ENCODE measurements around the gene MEPCE.
"Not testable (repeated sequence)": the region's sequence is repeated elsewhere in the genome, so short reads cannot be mapped to it uniquely, and the experiment has no call there.

Gene MEPCE

DNA sequence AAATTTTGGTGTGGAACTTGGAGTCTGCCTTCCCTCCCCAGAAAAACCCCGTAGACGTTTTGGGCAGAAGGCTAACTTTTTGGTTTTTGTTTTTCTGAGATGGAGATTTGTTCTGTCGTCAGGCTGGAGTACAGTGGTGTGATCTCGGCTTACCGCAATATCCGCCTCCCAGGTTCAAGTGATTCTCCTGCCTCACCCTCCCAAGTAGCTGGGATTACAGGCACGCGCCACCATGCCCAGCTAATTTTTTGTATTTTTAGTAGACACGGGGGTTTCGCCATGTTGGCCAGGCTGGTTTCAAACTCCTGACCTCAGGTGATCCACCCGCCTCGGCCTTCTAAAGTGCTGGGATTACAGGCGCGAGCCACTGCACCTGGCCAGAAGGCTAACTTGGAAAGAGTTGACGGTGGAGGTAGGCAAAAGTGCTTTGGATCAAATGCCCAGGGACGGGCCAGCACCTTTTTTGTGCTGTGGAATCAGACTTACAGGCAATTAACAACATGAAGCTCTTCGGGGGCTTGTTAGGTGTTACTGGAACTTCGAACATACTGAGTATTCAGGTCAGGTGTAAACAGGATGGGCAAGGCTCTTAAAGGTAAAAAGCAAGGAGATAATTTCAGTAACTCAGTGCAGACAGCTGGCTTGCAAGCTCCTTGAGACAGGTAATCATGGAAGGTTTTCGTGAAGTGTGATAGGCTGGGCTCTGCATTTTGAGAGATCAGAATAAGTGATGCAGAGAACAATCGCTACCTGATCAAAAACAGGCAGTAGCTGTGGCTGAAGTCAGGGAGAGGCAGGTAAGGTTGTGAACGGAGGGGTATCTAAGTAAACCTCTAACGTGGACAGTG, 4.9 kb downstream of the MEPCE start:
- DNase-seq (ENCODE audit: low read depth in 2 of 3, low spot score in 2 of 3), result no peak

- no peak for DNase-seq (ENCODE audit: low read depth in 2 of 3, low spot score in 2 of 3)
These were observed 6.0 kb downstream of the MEPCE start for GRCh38 chr7:100435401-100436304.

GRCh38 chr7:100437150-100438100, 7.8 kb downstream of the MEPCE start:
- no peak for DNase-seq (ENCODE audit: low read depth in 2 of 3, low spot score in 2 of 3)

DNA sequence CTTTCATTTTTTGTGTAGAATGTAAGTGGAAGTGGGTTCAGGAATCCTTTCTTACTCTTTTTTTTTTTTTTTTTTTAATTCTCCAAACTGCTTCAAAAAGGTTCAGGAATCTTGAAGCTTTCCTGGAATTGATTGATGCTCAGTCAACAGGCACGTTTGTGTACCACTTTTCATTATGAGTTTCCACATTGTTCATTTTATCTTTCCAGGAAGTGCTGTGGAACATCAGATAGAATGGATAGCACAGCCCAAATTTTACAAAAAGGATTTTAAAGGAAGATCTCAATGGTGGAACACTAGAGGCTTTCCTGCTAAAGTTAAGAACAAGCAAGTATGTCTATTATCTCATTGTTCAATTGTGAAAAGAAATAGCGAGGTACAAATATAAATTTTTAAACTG, 8.5 kb downstream of the MEPCE start:
- DNase-seq (ENCODE audit: low read depth in 2 of 3, low spot score in 2 of 3), result no peak

- DNase-seq (ENCODE audit: low read depth in 2 of 3, low spot score in 2 of 3), result not testable (repeated sequence)
These were observed 9.1 kb downstream of the MEPCE start for GRCh38 chr7:100438731-100439130.

GRCh38 chr7:100439244-100439643, 9.6 kb downstream of the MEPCE start:
- not testable (repeated sequence) for DNase-seq (ENCODE audit: low read depth in 2 of 3, low spot score in 2 of 3)

DNA sequence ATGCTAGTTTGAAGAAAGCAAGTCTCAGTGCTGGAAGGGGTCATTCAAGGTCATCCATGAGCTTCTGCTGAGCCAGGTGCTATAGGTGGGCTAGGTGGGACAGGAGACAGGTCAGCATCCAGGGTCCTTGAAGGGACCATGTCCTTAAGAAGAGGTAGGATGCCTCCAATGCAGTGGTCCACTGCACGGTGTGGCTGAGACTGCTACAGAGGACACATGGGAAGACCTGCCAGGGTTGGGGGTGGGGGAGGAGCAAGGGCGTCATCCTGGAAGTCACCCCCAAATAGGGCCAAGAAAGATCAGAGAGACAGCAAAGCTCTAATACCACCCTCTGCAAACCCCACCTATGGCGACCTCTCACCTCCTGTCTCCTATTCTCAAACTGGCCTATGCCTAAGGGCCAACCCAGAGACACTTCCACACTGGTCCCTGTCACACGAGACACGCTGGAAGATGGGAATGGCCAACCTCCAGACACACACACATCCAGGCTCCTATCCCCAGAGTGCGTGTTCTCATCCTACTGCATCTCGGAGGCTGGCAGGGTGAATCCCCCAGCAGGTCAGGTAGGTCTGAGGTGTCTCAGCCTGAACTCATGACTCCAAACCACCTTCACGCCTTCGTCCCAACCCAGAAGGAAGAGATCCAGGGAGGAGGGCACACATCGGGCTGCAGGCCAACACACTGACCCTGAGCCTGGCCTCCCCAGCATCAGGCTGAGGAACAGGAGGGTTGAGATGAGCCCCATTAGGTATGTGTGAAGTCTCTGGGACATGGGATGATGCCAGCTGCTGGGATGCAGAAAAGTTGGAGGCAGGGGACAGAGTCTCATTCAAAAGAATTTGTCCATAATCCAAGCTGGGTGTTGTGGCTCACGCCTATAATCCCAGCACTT, 12.3 kb downstream of the MEPCE start:
- no peak for DNase-seq (ENCODE audit: low read depth in 2 of 3, low spot score in 2 of 3)

- DNase-seq (ENCODE audit: low read depth in 2 of 3, low spot score in 2 of 3), result no peak
These were observed 13.6 kb downstream of the MEPCE start for GRCh38 chr7:100443096-100443840.

DNA sequence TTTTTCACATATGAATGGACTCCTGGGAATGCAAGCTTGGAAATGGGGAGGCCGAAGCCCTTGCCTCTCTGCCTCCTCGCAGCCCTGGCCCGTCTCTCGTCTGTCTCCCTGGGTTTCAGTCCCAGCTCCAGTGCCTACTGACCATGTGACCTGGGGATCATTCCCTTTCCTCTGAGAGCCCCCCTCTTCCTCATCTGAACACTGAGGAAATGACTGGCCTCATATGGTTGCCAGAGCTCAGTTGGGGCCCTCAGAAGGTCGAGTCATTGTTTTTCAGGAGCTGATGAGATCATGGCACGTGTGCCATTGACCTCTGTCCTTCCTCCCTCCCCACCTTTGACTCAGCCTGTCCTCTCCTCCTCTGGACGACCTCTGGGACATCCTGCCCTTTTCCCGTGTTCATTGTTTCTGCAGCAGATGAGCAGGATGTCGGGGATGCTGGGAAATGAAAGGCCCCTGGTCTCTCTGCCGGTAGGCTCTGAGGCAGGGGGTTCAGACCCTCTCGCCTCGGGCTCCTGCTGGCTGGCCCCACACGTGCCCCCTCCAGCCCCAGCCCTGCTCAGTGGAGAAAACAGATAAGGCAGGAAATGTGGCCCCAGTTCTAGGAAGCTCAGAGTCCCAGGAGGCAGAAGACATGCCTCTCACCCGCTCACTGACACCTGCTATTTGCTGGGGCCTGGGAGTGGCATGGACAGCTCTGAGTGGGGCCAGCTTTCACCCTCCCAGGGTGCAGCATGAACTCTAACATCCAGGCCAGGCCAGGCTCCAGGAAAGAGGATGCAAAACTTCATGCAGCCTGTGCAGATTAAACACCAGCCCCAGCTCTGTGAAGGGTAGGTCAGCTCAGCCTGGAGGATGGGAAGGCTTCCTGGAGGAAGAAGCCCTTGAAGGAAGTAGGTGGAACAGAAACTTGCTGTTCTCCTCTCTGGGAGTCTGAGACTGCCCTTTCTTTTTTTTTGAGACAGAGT, 15.0 kb downstream of the MEPCE start:
- DNase-seq (ENCODE audit: low read depth in 2 of 3, low spot score in 2 of 3), result no peak

DNA sequence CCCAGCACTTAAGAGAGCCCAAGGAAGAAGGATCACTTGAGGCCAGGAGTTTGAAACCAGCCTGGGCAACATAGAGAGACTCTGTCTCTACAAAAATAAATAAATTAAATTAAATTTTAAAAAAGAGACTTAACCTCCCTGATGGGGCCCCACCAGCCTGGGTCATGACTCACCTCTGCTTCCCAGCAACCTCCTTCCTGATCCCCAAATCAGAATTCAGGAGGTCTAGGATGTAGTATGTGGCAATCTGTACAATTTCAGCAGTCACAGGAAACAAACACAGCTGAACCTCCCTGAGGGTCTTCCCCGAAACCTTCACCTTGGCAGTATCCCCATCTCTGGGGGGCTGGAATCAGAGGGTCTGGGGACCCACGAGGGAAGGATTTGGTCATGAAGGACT, 16.4 kb downstream of the MEPCE start:
- no peak for DNase-seq (ENCODE audit: low read depth in 2 of 3, low spot score in 2 of 3)

- not testable (repeated sequence) for DNase-seq (ENCODE audit: low read depth in 2 of 3, low spot score in 2 of 3)
These were observed 17.7 kb downstream of the MEPCE start for GRCh38 chr7:100447363-100447762.

DNA sequence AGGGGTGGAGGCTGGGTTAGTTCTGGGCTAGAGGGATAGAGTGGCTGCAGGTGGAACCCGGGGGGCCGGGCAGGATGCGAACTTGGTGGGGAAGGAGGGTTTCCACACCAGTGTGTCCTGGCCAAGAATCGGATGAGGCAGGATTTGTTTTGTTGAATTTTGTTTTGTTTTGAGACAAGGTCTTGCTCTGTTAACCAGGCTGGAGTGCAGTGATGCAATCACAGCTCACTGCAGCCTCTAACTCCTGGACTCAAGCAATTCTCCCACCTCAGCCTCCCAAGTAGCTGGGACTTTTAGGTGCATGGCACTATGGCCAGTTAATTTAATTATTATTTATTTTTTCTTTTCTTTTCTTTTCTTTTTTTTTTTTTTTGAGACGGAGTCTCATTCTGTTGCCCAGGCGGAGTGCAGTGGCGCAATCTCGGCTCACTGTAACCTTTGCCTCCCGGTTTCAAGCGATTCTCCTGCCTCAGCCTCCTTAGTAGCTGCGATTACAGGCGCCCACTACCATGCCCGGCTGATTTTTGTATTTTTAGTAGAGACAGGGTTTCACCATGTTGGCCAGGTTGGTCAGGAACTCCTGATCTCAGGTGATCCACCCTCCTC, 19.7 kb downstream of the MEPCE start:
- no peak for DNase-seq (ENCODE audit: low read depth in 2 of 3, low spot score in 2 of 3)

- DNase-seq (ENCODE audit: low read depth in 2 of 3, low spot score in 2 of 3), result no peak
These were observed 22.9 kb downstream of the MEPCE start for GRCh38 chr7:100452513-100452912.

DNA sequence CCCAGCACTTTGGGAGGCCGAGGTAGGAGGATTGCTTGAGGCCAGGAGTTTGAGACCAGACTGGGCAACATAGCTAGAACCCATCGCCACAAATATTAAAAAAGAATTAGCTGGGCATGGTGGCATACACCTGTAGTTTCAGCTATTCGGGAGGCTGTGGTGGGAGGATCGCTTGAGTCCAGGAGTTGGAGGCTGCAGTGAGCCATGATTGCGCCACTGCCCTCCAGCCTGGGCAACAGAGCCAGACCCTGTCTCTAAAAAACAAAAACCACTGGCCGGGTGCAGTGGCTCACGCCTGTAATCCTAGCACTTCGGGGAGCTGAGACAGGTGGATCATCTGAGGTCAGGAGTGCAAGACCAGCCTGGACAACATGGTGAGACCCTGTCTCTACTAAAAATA, 24.2 kb downstream of the MEPCE start:
- not testable (repeated sequence) for DNase-seq (ENCODE audit: low read depth in 2 of 3, low spot score in 2 of 3)

GRCh38 chr7:100455206-100455605, 25.6 kb downstream of the MEPCE start:
- no peak for DNase-seq (ENCODE audit: low read depth in 2 of 3, low spot score in 2 of 3)

DNA sequence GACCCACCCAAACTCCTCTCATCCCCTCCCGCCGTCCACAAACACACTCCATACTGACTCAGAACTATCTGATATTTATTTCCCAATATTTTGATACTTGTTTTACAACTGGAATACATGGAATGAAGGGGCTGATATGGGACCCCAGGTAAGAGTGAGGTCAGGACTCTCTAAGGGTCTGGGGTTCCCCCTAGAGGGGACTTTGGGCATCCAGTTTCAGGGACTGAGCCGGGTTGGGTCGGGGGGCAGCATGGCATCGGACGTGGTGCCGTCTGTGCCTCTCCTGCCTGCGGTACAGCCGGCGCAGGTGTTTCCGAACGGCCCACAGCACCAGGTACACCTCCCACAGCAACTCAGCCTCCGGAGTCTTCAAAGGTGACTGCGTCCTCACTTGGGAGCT, 26.9 kb downstream of the MEPCE start:
- DNase-seq (ENCODE audit: low read depth in 2 of 3, low spot score in 2 of 3), result no peak

DNA sequence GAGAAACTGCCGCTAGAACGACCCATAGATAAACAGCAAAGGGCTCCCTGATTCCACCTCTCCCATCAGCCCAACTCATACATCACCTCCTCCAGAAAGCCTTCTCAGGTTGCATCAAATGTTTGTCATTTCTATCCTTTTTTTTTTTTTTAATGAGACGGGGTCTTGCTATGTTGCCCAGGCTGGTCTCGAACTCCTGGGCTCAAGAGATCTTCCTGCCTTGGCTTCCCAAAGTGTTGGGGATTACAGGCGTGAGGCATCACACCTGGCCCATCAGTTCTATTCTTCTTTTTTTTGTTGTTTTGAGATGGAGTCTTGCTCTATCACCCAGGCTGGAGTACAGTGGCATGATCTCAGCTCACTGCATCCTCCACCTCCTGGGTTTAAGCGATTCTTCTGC, 27.4 kb downstream of the MEPCE start:
- no peak for DNase-seq (ENCODE audit: low read depth in 2 of 3, low spot score in 2 of 3)

DNA sequence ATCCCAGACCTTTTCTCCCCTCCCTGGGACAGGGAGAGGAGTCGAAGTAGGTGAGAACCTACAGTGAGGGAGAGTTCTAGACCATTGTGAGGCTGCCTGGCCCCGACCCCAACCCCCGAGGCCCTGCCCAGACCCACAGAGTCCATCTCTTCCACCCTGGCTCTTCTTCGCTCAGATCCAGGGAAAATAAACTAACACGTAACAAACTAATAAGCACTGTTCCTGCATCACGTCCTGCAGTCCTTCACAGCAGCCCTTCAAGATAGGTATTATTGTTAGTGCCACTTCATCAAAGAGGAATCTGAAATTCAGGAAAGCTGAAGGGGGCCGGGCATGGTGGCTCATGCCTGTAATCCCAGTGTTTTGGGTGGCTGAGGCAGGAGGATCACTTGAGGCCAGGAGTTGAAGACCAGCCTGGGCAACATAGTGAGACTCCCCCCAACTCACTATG, 34.6 kb downstream of the MEPCE start, which contains the start of gene SPACDR:
Gene SPACDR (minus strand): TSS at position 51 of the 451 bp plus-strand sequence. CDS start 235 bp downstream, outside the sequence.
- no peak for DNase-seq (ENCODE audit: low read depth in 2 of 3, low spot score in 2 of 3)
